Brain microvascular endothelial cell (primary cell): ENCODE data around the gene MAML2.
A peak's percentile ranks its signal among the peaks of the same experiment; 100 is the strongest.

Experiments used
- DNase-seq: peaks from one replicate; pipeline ENCODE4 v3.0.0-alpha.2; 2020
- H3K27ac ChIP-seq: fragments of 250-450 bp; sonication (Bioruptor Pico); 2 replicates; pipeline ENCODE4 v1.5.1; 2020; ENCODE audit warnings: mild to moderate bottlenecking, moderate library complexity
- H3K27me3 ChIP-seq: fragments of 250-450 bp; sonication (Bioruptor Pico); replicated peaks from 2 replicates; pipeline ENCODE4 v1.5.1; 2020; ENCODE audit warnings: mild to moderate bottlenecking
- H3K36me3 ChIP-seq: fragments of 250-450 bp; sonication (Bioruptor Pico); replicated peaks from 2 replicates; pipeline ENCODE4 v1.5.1; 2020; ENCODE audit warnings: mild to moderate bottlenecking
- H3K4me3 ChIP-seq: 2 replicates; pipeline ENCODE4 v1.5.1; 2011; ENCODE audit warnings: low read depth, mild to moderate bottlenecking, control low read depth, low read length, moderate library complexity
- in situ Hi-C: cut with HindIII; loops from 2 replicates; pipeline ENCODE4 v1.10.0; 2017; ENCODE audit warnings: low sequenced_read_pairs, low pct_ligation_motif_present
- TF ChIP-seq, protein P1 (sequence below): IDR thresholded peaks from 2 replicates; pipeline ENCODE4 v1.5.1; 2011; ENCODE audit warnings: low read depth, mild to moderate bottlenecking, moderate library complexity, low read length, control low read depth, inconsistent platforms; ENCODE audit errors: missing control alignments

The MAML2 gene

DNA sequence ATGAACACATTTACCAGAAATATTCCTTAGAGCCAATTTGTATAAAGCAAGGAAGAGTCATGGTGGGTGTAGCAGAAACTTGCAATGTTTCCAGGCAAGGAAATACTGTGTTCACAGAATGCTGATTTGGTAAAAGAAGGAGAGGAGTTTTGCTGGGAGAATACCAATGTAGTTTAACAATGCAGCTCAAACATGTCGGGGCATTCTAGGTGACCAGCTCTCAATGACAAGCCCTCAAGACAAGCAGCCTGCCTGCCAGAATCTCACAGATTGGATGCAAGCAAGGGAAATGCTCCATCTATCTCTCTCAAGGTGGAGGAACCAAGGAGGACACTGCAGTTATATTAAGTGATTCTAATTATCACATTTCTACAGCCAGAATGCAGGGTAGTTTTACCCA, 190.4 kb downstream of the MAML2 start:
- no peak overlapping the region for H3K4me3 ChIP-seq
- no peak for DNase-seq
- no peaks in the 10 kb centered on the region for H3K36me3 ChIP-seq
- TF ChIP-seq, protein P1, sequence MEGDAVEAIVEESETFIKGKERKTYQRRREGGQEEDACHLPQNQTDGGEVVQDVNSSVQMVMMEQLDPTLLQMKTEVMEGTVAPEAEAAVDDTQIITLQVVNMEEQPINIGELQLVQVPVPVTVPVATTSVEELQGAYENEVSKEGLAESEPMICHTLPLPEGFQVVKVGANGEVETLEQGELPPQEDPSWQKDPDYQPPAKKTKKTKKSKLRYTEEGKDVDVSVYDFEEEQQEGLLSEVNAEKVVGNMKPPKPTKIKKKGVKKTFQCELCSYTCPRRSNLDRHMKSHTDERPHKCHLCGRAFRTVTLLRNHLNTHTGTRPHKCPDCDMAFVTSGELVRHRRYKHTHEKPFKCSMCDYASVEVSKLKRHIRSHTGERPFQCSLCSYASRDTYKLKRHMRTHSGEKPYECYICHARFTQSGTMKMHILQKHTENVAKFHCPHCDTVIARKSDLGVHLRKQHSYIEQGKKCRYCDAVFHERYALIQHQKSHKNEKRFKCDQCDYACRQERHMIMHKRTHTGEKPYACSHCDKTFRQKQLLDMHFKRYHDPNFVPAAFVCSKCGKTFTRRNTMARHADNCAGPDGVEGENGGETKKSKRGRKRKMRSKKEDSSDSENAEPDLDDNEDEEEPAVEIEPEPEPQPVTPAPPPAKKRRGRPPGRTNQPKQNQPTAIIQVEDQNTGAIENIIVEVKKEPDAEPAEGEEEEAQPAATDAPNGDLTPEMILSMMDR, result no peak
- H3K27ac ChIP-seq, result no peak overlapping the region
- in situ Hi-C loops, result no loop called here
- no peaks in the 10 kb centered on the region for H3K27me3 ChIP-seq

- H3K27me3 ChIP-seq, result no peaks in the 10 kb centered on the region
- H3K36me3 ChIP-seq, result no peaks in the 10 kb centered on the region
- TF ChIP-seq, protein P1, result no peak
- H3K4me3 ChIP-seq, result no peak overlapping the region
- in situ Hi-C loops, result no loop called here
- no peak overlapping the region for H3K27ac ChIP-seq
- DNase-seq, result no peak
These were observed 191.5 kb downstream of the MAML2 start for GRCh38 chr11:96151501-96151900.

DNA sequence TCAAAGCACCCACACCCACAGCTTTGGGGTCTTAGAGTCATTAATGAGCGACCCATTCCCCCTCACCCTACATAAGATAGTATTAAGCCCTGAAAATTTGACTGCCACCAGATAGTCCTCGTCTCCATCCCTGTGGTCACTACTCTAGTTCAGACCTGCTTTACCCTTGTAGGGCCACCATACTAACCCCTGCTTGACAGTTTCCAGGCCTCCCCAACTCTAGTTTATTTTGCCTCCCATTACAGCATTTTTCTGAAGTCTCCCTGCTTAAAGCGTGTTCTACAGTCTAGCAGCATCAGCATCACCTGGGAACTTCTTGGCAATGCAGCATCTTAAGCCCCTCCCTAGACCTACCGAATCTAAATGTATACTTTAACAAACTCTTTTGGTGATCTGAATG, 192.4 kb downstream of the MAML2 start:
- H3K4me3 ChIP-seq, result no peak overlapping the region
- TF ChIP-seq, protein P1, result no peak
- H3K27me3 ChIP-seq, result no peaks in the 10 kb centered on the region
- in situ Hi-C loops, result no loop called here
- no peaks in the 10 kb centered on the region for H3K36me3 ChIP-seq
- H3K27ac ChIP-seq, result peak overlapping the region; percentile 93
- no peak for DNase-seq

DNA sequence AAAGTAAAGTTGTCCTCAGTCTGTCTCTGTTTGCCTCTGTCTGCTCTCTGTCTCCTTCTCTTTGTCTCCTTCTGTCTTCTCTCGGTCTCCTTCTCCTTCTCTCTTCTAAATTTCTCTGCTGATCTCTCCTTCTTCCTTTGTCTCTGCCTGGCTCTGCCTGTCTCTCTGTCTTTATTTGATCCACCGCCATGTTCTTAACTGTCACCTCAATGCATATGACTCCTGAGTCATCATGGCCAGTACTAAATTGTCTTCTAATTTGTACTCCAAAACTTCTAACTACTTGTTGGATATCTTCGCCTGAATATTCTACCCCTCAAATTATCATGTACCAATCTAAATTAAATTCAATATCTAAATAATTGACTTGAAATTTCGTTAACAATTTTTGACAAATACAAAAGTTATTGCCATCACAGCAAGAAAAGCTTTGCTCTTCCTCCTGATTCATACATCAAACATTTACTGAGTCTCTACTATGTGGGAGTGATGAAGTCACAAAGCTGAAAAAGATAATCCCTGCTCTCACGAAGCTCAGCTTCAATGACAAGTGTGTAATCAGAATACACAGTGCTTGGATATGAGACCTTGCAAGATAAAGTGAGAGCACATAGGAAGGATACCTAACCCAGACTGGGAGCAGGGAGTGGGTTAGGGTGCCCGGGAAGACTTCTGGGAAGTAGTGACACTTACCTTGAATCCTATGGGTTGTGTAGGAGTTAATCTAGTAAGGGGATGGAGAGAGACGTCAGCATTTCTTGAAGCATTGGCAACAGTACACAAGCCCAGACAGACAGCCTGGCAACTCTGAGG, 193.0 kb downstream of the MAML2 start:
- TF ChIP-seq, protein P1, result no peak
- Histone ChIP-seq H3K27me3 (no peaks in the 10 kb centered on the region), H3K36me3 (no peaks in the 10 kb centered on the region), H3K27ac (peak overlapping the region; percentile 93), H3K4me3 (no peak overlapping the region)
- peak; percentile 88 for DNase-seq
- in situ Hi-C loops, result no loop called here

GRCh38 chr11:96147906-96148486, 195.0 kb downstream of the MAML2 start:
- TF ChIP-seq, protein P1, result no peak
- Histone ChIP-seq H3K36me3 (no peaks in the 10 kb centered on the region), H3K27me3 (no peaks in the 10 kb centered on the region), H3K27ac (peak overlapping the region; percentile 93), H3K4me3 (no peak overlapping the region)
- in situ Hi-C loops, result no loop called here
- no peak for DNase-seq
